GM12878 (cell line): ENCODE measurements around the gene B3GNT4.

Experiments
- EGR1 ChIP-seq, 2 experiments: IDR thresholded peaks; 1 replicate in 1 of 2; 2 replicates in 1 of 2; pipeline ENCODE4 v1.6.1; 2011 to 2012; ENCODE audit warnings: low read depth in 2 of 2, low read length in 2 of 2, borderline replicate concordance in 1 of 2, mild to moderate bottlenecking in 1 of 2, moderate library complexity in 1 of 2
- IRF4 ChIP-seq: IDR thresholded peaks from 2 replicates; pipeline ENCODE4 v1.6.1; 2011; ENCODE audit warnings: low read depth, low read length
- MXI1 ChIP-seq: fragments of 150-350 bp; IDR thresholded peaks from 2 replicates; pipeline ENCODE4 v1.6.1; 2011; ENCODE audit warnings: low read depth, mild to moderate bottlenecking, inconsistent platforms, low read length, improper control_type of control experiment

- no peak for TF ChIP-seq IRF4
- TF ChIP-seq EGR1 (IDR thresholded peaks at IDR 0.05; ENCODE audit: borderline replicate concordance in 1 of 2, low read depth in 2 of 2, low read length in 2 of 2): no peak
- TF ChIP-seq MXI1: no peak
Measured at GRCh38 chr12:122185494-122186082, 17.9 kb upstream of the B3GNT4 start.
